DND-41 (cell line): Measurements from ENCODE around the gene XKR3.
A peak's percentile ranks its signal among the peaks of the same experiment; 100 is the strongest.
"Not testable (repeated sequence)": the region's sequence is repeated elsewhere in the genome, so short reads cannot be mapped to it uniquely, and the experiment has no call there.

Experiments
- ATAC-seq: fragments of 200-7000 bp; cut with Tn5 transposase; 3 replicates; pipeline ENCODE4 v1.9.1; 2021; ENCODE audit warnings: low read depth; ENCODE audit not compliant: insufficient read depth
- DNase-seq: peaks from one replicate; pipeline ENCODE4 v3.0.0-alpha.2; 2020
- H2AFZ ChIP-seq: 2 replicates; pipeline ENCODE4 v1.6.0; 2012; ENCODE audit warnings: low read depth, low read length
- H3K27ac ChIP-seq: 2 replicates; pipeline ENCODE4 v1.5.1; 2012; ENCODE audit warnings: low read length, inconsistent platforms
- H3K27me3 ChIP-seq: fragments of 200-600 bp; sonication (generic); 2 replicates; pipeline ENCODE4 v1.6.0; 2012; ENCODE audit warnings: low read length, mild to moderate bottlenecking, inconsistent platforms; ENCODE audit not compliant: insufficient read depth, poor library complexity
- H3K36me3 ChIP-seq: 2 replicates; pipeline ENCODE4 v1.5.1; 2012; ENCODE audit warnings: low read length, inconsistent platforms; ENCODE audit not compliant: insufficient read depth
- H3K4me1 ChIP-seq: 2 replicates; pipeline ENCODE4 v1.5.1; 2012; ENCODE audit warnings: mild to moderate bottlenecking, low read length; ENCODE audit not compliant: insufficient read depth
- H3K4me2 ChIP-seq: 2 replicates; pipeline ENCODE4 v1.6.0; 2012; ENCODE audit warnings: mild to moderate bottlenecking, moderate library complexity, low read length, inconsistent platforms; ENCODE audit not compliant: insufficient read depth
- H3K4me3 ChIP-seq, 2 experiments: fragments of 200-600 bp in 1 of 2; shearing (Covaris generic) in 1 of 2; 2 replicates each; pipeline ENCODE4 v1.5.1; 2012 to 2016; ENCODE audit warnings: inconsistent platforms in 2 of 2, low read length in 2 of 2, mild to moderate bottlenecking in 2 of 2, low read depth in 1 of 2, moderate library complexity in 1 of 2
- H3K79me2 ChIP-seq: 2 replicates; pipeline ENCODE4 v1.6.0; 2012; ENCODE audit warnings: low read length, inconsistent platforms; ENCODE audit not compliant: insufficient read depth
- H3K9ac ChIP-seq: 2 replicates; pipeline ENCODE4 v1.6.0; 2012; ENCODE audit warnings: low read depth, mild to moderate bottlenecking, inconsistent platforms, low read length, moderate library complexity
- H3K9me3 ChIP-seq: 2 replicates; pipeline ENCODE4 v1.5.1; 2012; ENCODE audit warnings: low read length, moderate library complexity, mild to moderate bottlenecking, inconsistent platforms; ENCODE audit not compliant: insufficient read depth, severe bottlenecking
- H4K20me1 ChIP-seq: 2 replicates; pipeline ENCODE4 v1.6.0; 2012; ENCODE audit warnings: low read length; ENCODE audit not compliant: insufficient read depth
- CTCF ChIP-seq: IDR thresholded peaks from 2 replicates; pipeline ENCODE4 v1.5.1; 2012; ENCODE audit warnings: borderline replicate concordance, low read length, moderate library complexity, mild to moderate bottlenecking; ENCODE audit not compliant: poor library complexity, severe bottlenecking; ENCODE audit errors: extremely low read depth
- EZH2 ChIP-seq: IDR thresholded peaks from 3 replicates; pipeline ENCODE4 v1.6.1; 2012; ENCODE audit warnings: borderline replicate concordance, low read depth, mild to moderate bottlenecking, moderate library complexity, low read length, inconsistent platforms; ENCODE audit not compliant: severe bottlenecking

The XKR3 gene

GRCh38 chr22:16776080-16776479 lies 49.1 kb downstream of the XKR3 start:
- H3K4me3 ChIP-seq, result no peak overlapping the region
- DNase-seq, result no peak
- no peak overlapping the region for H3K4me2 ChIP-seq
- no peak for TF ChIP-seq CTCF
- H3K27me3 ChIP-seq, result no peaks in the 10 kb centered on the region
- no peak overlapping the region for H2AFZ ChIP-seq
- no peaks in the 10 kb centered on the region for H3K36me3 ChIP-seq
- no peak overlapping the region for H3K9ac ChIP-seq
- H3K27ac ChIP-seq, result no peak overlapping the region
- peaks cover 8% of the 10 kb centered on the region for H3K9me3 ChIP-seq
- H3K4me1 ChIP-seq, result peaks cover 21% of the 10 kb centered on the region
- ATAC-seq, result no peak
- no peaks in the 10 kb centered on the region for H4K20me1 ChIP-seq
- H3K79me2 ChIP-seq, result no peaks in the 10 kb centered on the region

GRCh38 chr22:16774911-16775500 lies 50.2 kb downstream of the XKR3 start:
- Histone ChIP-seq H3K27ac (peak overlapping the region; percentile 74), H3K4me2 (peak overlapping the region; percentile 57), H3K4me1 (peaks cover 21% of the 10 kb centered on the region), H3K4me3 (peak overlapping the region in 1 of 2 experiments; percentile 13; a peak in 1 of 4 replicates), H3K27me3 (no peaks in the 10 kb centered on the region), H3K36me3 (no peaks in the 10 kb centered on the region), H3K9me3 (peaks cover 8% of the 10 kb centered on the region), H2AFZ (peak overlapping the region; percentile 28), H4K20me1 (no peaks in the 10 kb centered on the region), H3K79me2 (no peaks in the 10 kb centered on the region), H3K9ac (peak overlapping the region; percentile 37)
- ATAC-seq (peak; percentile 82), DNase-seq (peak; percentile 67)
- TF ChIP-seq EZH2 (no peak), CTCF (no peak)

GRCh38 chr22:16771569-16771968 lies 53.6 kb downstream of the XKR3 start:
- H3K4me3 ChIP-seq, DNase-seq, H3K4me2 ChIP-seq, H3K36me3 ChIP-seq, H2AFZ ChIP-seq, H3K79me2 ChIP-seq, ATAC-seq, H3K27ac ChIP-seq, H4K20me1 ChIP-seq, H3K27me3 ChIP-seq, H3K9ac ChIP-seq: not testable (repeated sequence)
- Histone ChIP-seq H3K9me3 (peaks cover 10% of the 10 kb centered on the region), H3K4me1 (peaks cover 16% of the 10 kb centered on the region)

- not testable (repeated sequence) for DNase-seq, H3K4me2 ChIP-seq, H3K36me3 ChIP-seq, H4K20me1 ChIP-seq, H2AFZ ChIP-seq, H3K79me2 ChIP-seq, H3K4me3 ChIP-seq, H3K9me3 ChIP-seq, ATAC-seq, H3K4me1 ChIP-seq, H3K27me3 ChIP-seq, H3K27ac ChIP-seq, H3K9ac ChIP-seq
Observed at GRCh38 chr22:16767927-16768326, 57.3 kb downstream of the XKR3 start.

- not testable (repeated sequence) for H3K36me3 ChIP-seq, H3K9me3 ChIP-seq, H3K4me3 ChIP-seq, H3K4me2 ChIP-seq, H3K27ac ChIP-seq, H3K4me1 ChIP-seq, H3K79me2 ChIP-seq, DNase-seq, H3K9ac ChIP-seq, H2AFZ ChIP-seq, H3K27me3 ChIP-seq, H4K20me1 ChIP-seq, ATAC-seq
Observed at GRCh38 chr22:16762224-16762623, 63.0 kb downstream of the XKR3 start.

GRCh38 chr22:16760416-16760815 lies 64.8 kb downstream of the XKR3 start:
- not testable (repeated sequence) for H3K27ac ChIP-seq, H3K9me3 ChIP-seq, H3K27me3 ChIP-seq, H3K9ac ChIP-seq, DNase-seq, H4K20me1 ChIP-seq, H3K79me2 ChIP-seq, ATAC-seq, H3K4me1 ChIP-seq, H3K4me2 ChIP-seq, H2AFZ ChIP-seq, H3K4me3 ChIP-seq, H3K36me3 ChIP-seq

DNA sequence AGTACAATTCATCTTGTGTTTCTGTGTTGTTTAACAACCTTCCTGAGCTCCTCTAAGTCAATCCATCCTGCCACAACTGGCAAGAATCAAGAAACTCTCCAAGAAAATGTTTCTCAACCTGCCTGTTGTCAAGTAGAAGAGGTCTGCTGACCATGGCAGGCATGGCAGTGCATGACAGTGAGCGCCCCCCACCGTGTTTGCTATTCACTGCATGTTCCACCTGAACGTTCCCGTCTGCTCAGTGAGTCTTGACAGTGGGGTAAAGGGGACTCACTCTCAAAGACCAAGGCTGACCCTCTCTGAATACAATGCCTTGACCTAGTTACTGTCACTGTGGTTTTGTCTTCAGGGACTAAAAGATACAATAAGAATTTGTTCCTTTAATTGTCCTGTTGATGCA lies 75.9 kb downstream of the XKR3 start:
- not testable (repeated sequence) for H3K4me3 ChIP-seq, H4K20me1 ChIP-seq, H3K27ac ChIP-seq, H3K4me2 ChIP-seq, H2AFZ ChIP-seq, H3K4me1 ChIP-seq, H3K9me3 ChIP-seq, H3K79me2 ChIP-seq, H3K9ac ChIP-seq, H3K27me3 ChIP-seq, H3K36me3 ChIP-seq, ATAC-seq, DNase-seq
